Measurements from ENCODE around the gene COPZ2. TPM values are rescaled to one million over a fixed set of nuclear protein-coding genes. Genes with fewer than 3 reads are reported as not detected.
"Not testable (repeated sequence)": the region's sequence is repeated elsewhere in the genome, so short reads cannot be mapped to it uniquely, and the experiment has no call there.

The COPZ2 gene
- total RNA-seq, 2 experiments from 2014 or later: 3.4 to 4.0 TPM

GRCh38 chr17:48025040-48025903, 12.3 kb downstream of the COPZ2 start:
- H3K27me3 Mint-ChIP-seq: peaks cover 20% of the 10 kb centered on the region
- DNase-seq: peak; percentile 99
- H3K36me3 Mint-ChIP-seq (ENCODE audit: low read depth): no peaks in the 10 kb centered on the region
- H3K4me3 Mint-ChIP-seq: peak overlapping the region; percentile 80
- CTCF ChIA-PET: interaction anchor here (0.6 to 4.2 kb wide), 27 partner anchors 11 to 600 kb away, joined by 3 to 55 read pairs (median 5); partner anchors contain the start of genes CBX1, COPZ2, HOXB5 and HOXB8
- H3K4me1 Mint-ChIP-seq: peaks cover 38% of the 10 kb centered on the region
- POLR2A ChIA-PET: interaction anchor here (0.7 to 1.0 kb wide), 2 partner anchors 24 to 27 kb away, joined by 3 to 6 read pairs; no protein-coding TSS in a partner anchor
- H3K27ac Mint-ChIP-seq: peak overlapping the region; percentile 87
- no peaks in the 10 kb centered on the region for H3K9me3 Mint-ChIP-seq

DNA sequence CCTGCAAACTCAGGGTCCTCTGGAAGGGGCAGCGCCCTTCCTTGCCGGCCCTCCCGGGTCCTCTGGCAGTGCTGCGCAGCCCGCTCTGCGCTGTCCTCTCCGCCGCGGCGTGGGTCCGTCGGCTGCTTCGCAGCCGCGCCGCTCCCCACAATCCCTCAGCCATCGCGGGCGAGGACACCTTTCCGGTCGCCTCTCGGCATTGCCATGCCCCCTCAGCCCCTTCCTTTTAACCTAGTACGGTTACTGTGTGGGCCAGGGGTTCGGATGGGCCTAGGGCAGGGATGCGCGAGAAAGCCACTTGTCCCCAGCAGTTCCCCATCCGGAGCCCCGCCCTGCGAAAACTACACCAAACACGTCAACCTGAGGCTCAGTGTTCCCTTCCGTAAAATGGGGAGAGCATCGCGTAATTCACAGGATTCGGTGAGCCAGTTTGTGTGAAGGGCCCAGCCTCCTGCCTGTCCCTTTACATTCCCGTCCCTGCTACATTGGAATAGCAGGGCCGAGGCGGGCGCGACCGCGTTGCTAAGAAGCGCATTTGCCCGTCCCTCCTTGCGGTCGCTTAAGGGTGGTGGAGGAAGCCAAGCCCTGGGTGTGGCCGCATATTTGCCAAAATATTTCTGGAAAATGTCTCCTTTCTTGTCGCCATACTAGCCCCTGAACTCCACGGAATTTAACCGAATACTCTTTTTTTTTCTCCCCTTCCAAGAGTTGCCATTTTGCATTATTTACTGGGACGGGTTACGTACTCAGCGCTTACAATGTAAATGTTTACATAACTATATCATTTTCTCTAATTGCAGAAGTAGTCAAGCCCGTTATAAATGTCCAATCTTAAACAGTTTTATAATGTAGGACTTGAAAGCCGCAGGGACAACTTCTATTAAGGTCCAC, 13.2 kb downstream of the COPZ2 start:
- no peaks in the 10 kb centered on the region for H3K9me3 Mint-ChIP-seq
- H3K4me3 Mint-ChIP-seq: peak overlapping the region; percentile 80
- ChIA-PET CTCF (interaction anchor here (0.9 to 4.2 kb wide), 18 partner anchors 10 to 601 kb away, joined by 3 to 55 read pairs (median 4); partner anchors contain the start of genes COPZ2, HOXB5, HOXB9 and NFE2L1), POLR2A (interaction anchor here (0.7 to 1.0 kb wide), 2 partner anchors 25 to 28 kb away, joined by 3 to 6 read pairs; no protein-coding TSS in a partner anchor)
- DNase-seq: peak; percentile 64
- peak overlapping the region; percentile 87 for H3K27ac Mint-ChIP-seq
- peaks cover 24% of the 10 kb centered on the region for H3K27me3 Mint-ChIP-seq
- peaks cover 38% of the 10 kb centered on the region for H3K4me1 Mint-ChIP-seq
- no peaks in the 10 kb centered on the region for H3K36me3 Mint-ChIP-seq (ENCODE audit: low read depth)

DNA sequence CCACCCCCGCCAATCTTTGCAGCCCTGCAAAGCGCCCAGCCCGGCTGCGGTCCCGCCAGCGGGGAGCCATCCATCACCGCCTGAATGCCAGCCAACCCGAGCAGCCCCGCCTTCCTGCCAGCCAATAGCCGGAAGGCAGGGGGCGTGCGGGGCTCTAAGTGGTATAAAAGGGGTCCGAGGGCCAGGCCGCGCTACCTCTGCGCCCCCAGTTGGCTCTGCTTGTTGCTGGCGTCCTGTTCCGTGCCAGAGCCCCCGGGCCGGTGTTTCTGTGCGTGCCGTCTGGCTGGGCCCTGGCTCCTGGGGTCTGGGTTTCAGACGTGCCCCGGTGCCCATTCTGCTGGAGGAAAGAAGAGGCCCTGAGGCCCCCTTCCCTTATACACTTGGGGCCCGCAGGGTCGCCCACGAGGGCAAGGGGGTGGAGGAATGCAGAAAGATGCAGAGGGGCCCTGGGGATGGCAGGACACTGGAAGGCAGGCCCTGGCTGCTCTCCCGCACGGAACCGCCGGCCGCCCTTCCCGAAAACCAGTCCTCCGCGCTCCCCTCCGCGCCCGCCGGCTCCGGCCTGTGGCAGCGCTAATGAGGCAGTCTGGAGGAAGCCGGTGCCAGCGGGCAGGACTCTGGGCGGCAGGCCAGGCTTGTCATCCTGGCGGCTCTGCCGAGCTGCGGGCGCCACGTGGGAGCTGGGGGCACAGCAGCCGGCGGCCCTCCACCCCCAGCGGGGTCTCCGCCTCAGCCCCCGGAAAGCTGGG, 14.0 kb downstream of the COPZ2 start:
- Mint-ChIP-seq H3K4me3 (peak overlapping the region; percentile 68), H3K36me3 (ENCODE audit: low read depth) (peaks cover 2% of the 10 kb centered on the region), H3K4me1 (peaks cover 41% of the 10 kb centered on the region), H3K9me3 (no peaks in the 10 kb centered on the region), H3K27me3 (peaks cover 21% of the 10 kb centered on the region), H3K27ac (peak overlapping the region; percentile 76)
- peak; percentile 59 for DNase-seq
- ChIA-PET POLR2A (no interaction called here), CTCF (interaction anchor here (1.0 kb wide), 1 partner anchor 10 kb away, joined by 3 read pairs; no protein-coding TSS in a partner anchor)

DNA sequence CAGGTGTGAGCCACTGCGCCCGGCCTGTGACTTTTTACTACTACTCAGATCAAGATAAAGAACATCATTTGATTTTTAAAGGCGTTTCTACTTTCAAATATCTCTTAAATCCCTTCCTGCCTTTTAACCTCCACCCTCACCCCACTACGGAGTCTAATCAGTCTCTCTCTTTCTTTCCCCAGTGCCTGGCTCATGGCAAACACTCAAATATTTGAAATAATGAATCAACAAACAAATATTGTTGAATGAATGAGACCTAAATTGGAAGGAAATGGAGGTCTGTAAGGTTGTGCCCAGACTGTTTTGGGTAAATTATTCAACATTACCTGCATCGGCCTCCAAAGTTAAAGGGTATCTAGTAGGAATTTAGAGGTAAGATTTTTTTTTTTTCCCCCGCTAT, 14.7 kb downstream of the COPZ2 start:
- CTCF ChIA-PET: interaction anchor here (2.8 kb wide), 1 partner anchor 44 kb away, joined by 11 read pairs; no protein-coding TSS in a partner anchor
- DNase-seq: no peak
- H3K27me3 Mint-ChIP-seq: peaks cover 21% of the 10 kb centered on the region
- H3K36me3 Mint-ChIP-seq (ENCODE audit: low read depth): peaks cover 2% of the 10 kb centered on the region
- H3K4me1 Mint-ChIP-seq: peaks cover 47% of the 10 kb centered on the region
- POLR2A ChIA-PET: no interaction called here
- no peak overlapping the region for H3K27ac Mint-ChIP-seq
- H3K4me3 Mint-ChIP-seq: no peak overlapping the region
- no peaks in the 10 kb centered on the region for H3K9me3 Mint-ChIP-seq

DNA sequence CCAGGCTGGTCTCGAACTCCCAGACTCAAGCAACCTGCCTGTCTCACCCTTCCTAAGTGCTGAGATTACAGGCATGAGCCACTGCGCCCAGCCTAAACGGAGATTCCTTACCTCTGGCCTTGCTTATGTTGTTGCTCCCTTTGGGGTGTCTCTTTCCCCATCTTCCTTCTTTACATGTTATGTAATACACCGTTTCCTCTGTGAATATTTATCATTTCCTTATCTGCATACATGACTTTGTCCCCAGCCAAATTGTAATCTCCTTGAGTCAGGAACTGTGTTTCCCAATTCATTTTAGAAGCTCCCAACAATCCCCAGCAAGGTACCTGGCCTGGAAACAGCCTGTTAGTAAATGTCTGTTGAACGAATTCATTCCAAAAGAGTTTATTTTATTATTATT, 15.7 kb downstream of the COPZ2 start:
- no peak overlapping the region for H3K4me3 Mint-ChIP-seq
- no peak overlapping the region for H3K27ac Mint-ChIP-seq
- POLR2A ChIA-PET: no interaction called here
- peaks cover 2% of the 10 kb centered on the region for H3K36me3 Mint-ChIP-seq (ENCODE audit: low read depth)
- H3K4me1 Mint-ChIP-seq: peaks cover 55% of the 10 kb centered on the region
- H3K9me3 Mint-ChIP-seq: no peaks in the 10 kb centered on the region
- no peak for DNase-seq
- peaks cover 21% of the 10 kb centered on the region for H3K27me3 Mint-ChIP-seq
- CTCF ChIA-PET: interaction anchor here (0.5 to 2.8 kb wide), 4 partner anchors 11 to 474 kb away, joined by 3 to 14 read pairs (median 8); no protein-coding TSS in a partner anchor

GRCh38 chr17:48017817-48018158, 19.8 kb downstream of the COPZ2 start:
- CTCF ChIA-PET: interaction anchor here (0.5 to 4.0 kb wide), 25 partner anchors 11 to 704 kb away, joined by 3 to 33 read pairs (median 5); partner anchors contain the start of genes CDK5RAP3, NFE2L1, PRR15L and SCRN2
- H3K4me3 Mint-ChIP-seq: peak overlapping the region; percentile 37
- H3K9me3 Mint-ChIP-seq; H3K36me3 Mint-ChIP-seq (ENCODE audit: low read depth); POLR2A ChIA-PET; DNase-seq: not testable (repeated sequence)
- H3K27me3 Mint-ChIP-seq: peaks cover 30% of the 10 kb centered on the region
- H3K4me1 Mint-ChIP-seq: peaks cover 32% of the 10 kb centered on the region
- peak overlapping the region; percentile 92 for H3K27ac Mint-ChIP-seq

GRCh38 chr17:48016112-48016511, 21.5 kb downstream of the COPZ2 start:
- Mint-ChIP-seq H3K4me1 (peaks cover 43% of the 10 kb centered on the region), H3K27ac (peak overlapping the region; percentile 22), H3K36me3 (ENCODE audit: low read depth) (peaks cover 2% of the 10 kb centered on the region), H3K4me3 (no peak overlapping the region), H3K27me3 (peaks cover 28% of the 10 kb centered on the region), H3K9me3 (no peaks in the 10 kb centered on the region)
- DNase-seq: no peak
- ChIA-PET CTCF (interaction anchor here (0.7 to 4.0 kb wide), 5 partner anchors 16 to 175 kb away, joined by 3 to 33 read pairs (median 9); partner anchors contain the start of genes CDK5RAP3 and SCRN2), POLR2A (no interaction called here)

- H3K27ac Mint-ChIP-seq: no peak overlapping the region
- no peaks in the 10 kb centered on the region for H3K9me3 Mint-ChIP-seq
- DNase-seq: no peak
- H3K36me3 Mint-ChIP-seq (ENCODE audit: low read depth): peaks cover 2% of the 10 kb centered on the region
- no peak overlapping the region for H3K4me3 Mint-ChIP-seq
- peaks cover 44% of the 10 kb centered on the region for H3K4me1 Mint-ChIP-seq
- ChIA-PET CTCF (interaction anchor here (0.7 to 2.1 kb wide), 8 partner anchors 9 to 173 kb away, joined by 3 to 8 read pairs (median 4); partner anchors contain the start of genes CDK5RAP3 and SCRN2), POLR2A (no interaction called here)
- H3K27me3 Mint-ChIP-seq: peaks cover 29% of the 10 kb centered on the region
Measured at GRCh38 chr17:48014595-48015111, 22.9 kb downstream of the COPZ2 start.

GRCh38 chr17:48013876-48014594, 23.6 kb downstream of the COPZ2 start:
- H3K27me3 Mint-ChIP-seq: peaks cover 31% of the 10 kb centered on the region

GRCh38 chr17:48012654-48013053, 24.9 kb downstream of the COPZ2 start:
- POLR2A ChIA-PET: interaction anchor here (1.2 kb wide), 1 partner anchor 13 kb away, joined by 3 read pairs; no protein-coding TSS in a partner anchor
- H3K4me1 Mint-ChIP-seq: peaks cover 33% of the 10 kb centered on the region
- DNase-seq: no peak
- CTCF ChIA-PET: interaction anchor here (0.5 to 2.7 kb wide), 7 partner anchors 8 to 640 kb away, joined by 3 to 14 read pairs (median 5); no protein-coding TSS in a partner anchor
- H3K4me3 Mint-ChIP-seq: peak overlapping the region; percentile 49
- no peaks in the 10 kb centered on the region for H3K9me3 Mint-ChIP-seq
- H3K27ac Mint-ChIP-seq: no peak overlapping the region
- peaks cover 37% of the 10 kb centered on the region for H3K27me3 Mint-ChIP-seq
- H3K36me3 Mint-ChIP-seq (ENCODE audit: low read depth): no peaks in the 10 kb centered on the region

More at GRCh38 chr17:48013876-48014594, 23.6 kb downstream of the COPZ2 start:
- ChIA-PET CTCF (interaction anchor here (0.7 to 2.1 kb wide), 10 partner anchors 8 to 173 kb away, joined by 3 to 8 read pairs (median 4); partner anchors contain the start of genes CDK5RAP3 and SCRN2), POLR2A (no interaction called here)
- no peak overlapping the region for H3K27ac Mint-ChIP-seq
- no peak for DNase-seq
- H3K36me3 Mint-ChIP-seq (ENCODE audit: low read depth): peaks cover 2% of the 10 kb centered on the region
- peaks cover 43% of the 10 kb centered on the region for H3K4me1 Mint-ChIP-seq
- H3K4me3 Mint-ChIP-seq: no peak overlapping the region
- H3K9me3 Mint-ChIP-seq: no peaks in the 10 kb centered on the region

DNA sequence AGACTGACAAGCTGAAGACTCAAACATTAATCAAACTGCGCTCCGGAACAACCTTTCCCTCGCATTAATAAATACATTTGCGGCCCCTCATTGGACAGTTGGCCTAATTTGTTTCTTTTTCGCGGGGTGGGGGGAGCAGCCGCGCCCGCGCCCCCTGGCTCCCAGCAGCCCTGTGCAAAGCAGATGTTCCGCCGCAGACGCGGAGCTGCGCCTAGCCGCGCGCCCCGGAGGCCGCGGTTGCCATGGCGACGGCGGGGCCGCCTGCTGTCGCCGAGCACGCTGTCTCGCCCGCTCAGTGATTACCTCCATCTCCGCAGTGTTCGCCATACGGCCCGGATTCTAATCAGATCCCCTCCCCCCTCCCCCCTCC, 25.5 kb downstream of the COPZ2 start:
- Mint-ChIP-seq H3K4me3 (peak overlapping the region; percentile 64), H3K36me3 (ENCODE audit: low read depth) (no peaks in the 10 kb centered on the region), H3K4me1 (peaks cover 27% of the 10 kb centered on the region), H3K27ac (peak overlapping the region; percentile 22), H3K27me3 (peaks cover 42% of the 10 kb centered on the region), H3K9me3 (no peaks in the 10 kb centered on the region)
- DNase-seq: peak; percentile 76
- ChIA-PET CTCF (interaction anchor here (0.6 to 3.3 kb wide), 9 partner anchors 9 to 70 kb away, joined by 3 to 16 read pairs (median 5); partner anchors contain the start of genes CDK5RAP3 and PNPO), POLR2A (interaction anchor here (1.2 kb wide), 1 partner anchor 12 kb away, joined by 3 read pairs; no protein-coding TSS in a partner anchor)
